ENCODE results near the gene CDC27.
"Not testable (repeated sequence)": the region's sequence is repeated elsewhere in the genome, so short reads cannot be mapped to it uniquely, and the experiment has no call there.

CDC27 gene

GRCh38 chr17:47190770-47191169, 1.7 kb upstream of the CDC27 start:
- no peak for DNase-seq (ENCODE audit: extremely low spot score)
- POLR2A ChIA-PET = interaction anchor here (0.6 to 0.7 kb wide), 2 partner anchors 55 to 494 kb away, joined by 3 read pairs; no protein-coding TSS in a partner anchor
- CTCF ChIA-PET = interaction anchor here (0.6 to 2.9 kb wide), 6 partner anchors 8 to 125 kb away, joined by 3 to 16 read pairs (median 4); no protein-coding TSS in a partner anchor
- TF ChIP-seq CTCF (IDR thresholded peaks at IDR 0.05; ENCODE audit: control extremely low read depth, extremely low read depth, low read depth, missing control alignments) = no peak

- CTCF ChIA-PET = interaction anchor here (1.2 to 2.9 kb wide), 7 partner anchors 9 to 126 kb away, joined by 3 to 16 read pairs (median 5); no protein-coding TSS in a partner anchor
- DNase-seq (ENCODE audit: extremely low spot score) = no peak
- no peak for TF ChIP-seq CTCF (IDR thresholded peaks at IDR 0.05; ENCODE audit: control extremely low read depth, extremely low read depth, low read depth, missing control alignments)
- POLR2A ChIA-PET = interaction anchor here (0.6 to 1.3 kb wide), 2 partner anchors 14 to 494 kb away, joined by 3 to 6 read pairs; no protein-coding TSS in a partner anchor
These were observed 1.1 kb upstream of the CDC27 start for GRCh38 chr17:47190243-47190642.

GRCh38 chr17:47189732-47190237, 690 bp upstream of the CDC27 start:
- no peak for TF ChIP-seq CTCF (IDR thresholded peaks at IDR 0.05; ENCODE audit: control extremely low read depth, extremely low read depth, low read depth, missing control alignments)
- no peak for DNase-seq (ENCODE audit: extremely low spot score)
- CTCF ChIA-PET = interaction anchor here (0.6 to 2.9 kb wide), 6 partner anchors 15 to 426 kb away, joined by 3 to 16 read pairs (median 4); no protein-coding TSS in a partner anchor
- POLR2A ChIA-PET = interaction anchor here (1.3 kb wide), 1 partner anchor 15 kb away, joined by 6 read pairs; no protein-coding TSS in a partner anchor

GRCh38 chr17:47188271-47188875, 722 bp downstream of the CDC27 start:
- CTCF ChIA-PET = interaction anchor here (1.0 to 1.4 kb wide), 2 partner anchors 27 to 428 kb away, joined by 3 read pairs; no protein-coding TSS in a partner anchor
- POLR2A ChIA-PET = no interaction called here

GRCh38 chr17:47184681-47185080, 4.4 kb downstream of the CDC27 start:
- ChIA-PET POLR2A (no interaction called here), CTCF (interaction anchor here (1.1 to 1.4 kb wide), 4 partner anchors 13 to 36 kb away, joined by 3 read pairs; no protein-coding TSS in a partner anchor)
- no peak for TF ChIP-seq CTCF (IDR thresholded peaks at IDR 0.05; ENCODE audit: control extremely low read depth, extremely low read depth, low read depth, missing control alignments)
- no peak for DNase-seq (ENCODE audit: extremely low spot score)

More at GRCh38 chr17:47188271-47188875, 722 bp downstream of the CDC27 start:
- no peak for TF ChIP-seq CTCF (IDR thresholded peaks at IDR 0.05; ENCODE audit: control extremely low read depth, extremely low read depth, low read depth, missing control alignments)
- no peak for DNase-seq (ENCODE audit: extremely low spot score)

- CTCF ChIA-PET = interaction anchor here (0.6 to 1.3 kb wide), 3 partner anchors 10 to 538 kb away, joined by 3 to 4 read pairs (median 3); no protein-coding TSS in a partner anchor
These were observed 8.1 kb downstream of the CDC27 start for GRCh38 chr17:47180988-47181387.

GRCh38 chr17:47180337-47180736, 8.8 kb downstream of the CDC27 start:
- TF ChIP-seq CTCF (IDR thresholded peaks at IDR 0.05; ENCODE audit: control extremely low read depth, extremely low read depth, low read depth, missing control alignments) = no peak
- POLR2A ChIA-PET = no interaction called here
- CTCF ChIA-PET = interaction anchor here (0.6 to 1.3 kb wide), 3 partner anchors 11 to 436 kb away, joined by 3 to 4 read pairs (median 3); no protein-coding TSS in a partner anchor
- DNase-seq (ENCODE audit: extremely low spot score) = no peak

More at GRCh38 chr17:47180988-47181387, 8.1 kb downstream of the CDC27 start:
- POLR2A ChIA-PET; DNase-seq (ENCODE audit: extremely low spot score): not testable (repeated sequence)
